Activated CD4-positive, alpha-beta T cell treated with anti-CD3 and anti-CD28 coated beads for 4 hours (primary cell): ENCODE results near the gene STON1.
"Not testable (repeated sequence)": the region's sequence is repeated elsewhere in the genome, so short reads cannot be mapped to it uniquely, and the experiment has no call there.

Experiments used
- DNase-seq, 2 donors: peaks; one replicate each; pipeline ENCODE4 v3.0.0-alpha.2; 2020

The STON1 gene

DNA sequence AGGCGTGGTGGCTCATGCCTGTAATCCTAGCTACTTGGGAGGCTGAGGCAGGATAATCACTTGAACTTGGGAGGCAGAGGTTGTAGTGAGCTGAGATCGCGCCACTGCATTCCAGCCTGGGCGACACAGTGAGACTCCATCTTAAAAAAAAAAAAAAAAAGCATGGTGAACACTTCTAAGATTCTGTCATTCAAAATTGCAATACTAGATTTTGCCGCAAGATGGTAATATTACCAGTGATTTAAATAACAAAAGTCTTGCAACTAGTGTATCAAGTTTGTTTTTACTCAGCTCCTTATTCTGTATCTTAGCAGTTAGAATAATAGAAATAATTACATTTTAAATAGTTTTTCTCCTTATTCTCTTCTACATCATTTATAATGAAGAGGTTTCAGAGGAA, 92.7 kb downstream of the STON1 start:
- DNase-seq, result not testable (repeated sequence)

DNA sequence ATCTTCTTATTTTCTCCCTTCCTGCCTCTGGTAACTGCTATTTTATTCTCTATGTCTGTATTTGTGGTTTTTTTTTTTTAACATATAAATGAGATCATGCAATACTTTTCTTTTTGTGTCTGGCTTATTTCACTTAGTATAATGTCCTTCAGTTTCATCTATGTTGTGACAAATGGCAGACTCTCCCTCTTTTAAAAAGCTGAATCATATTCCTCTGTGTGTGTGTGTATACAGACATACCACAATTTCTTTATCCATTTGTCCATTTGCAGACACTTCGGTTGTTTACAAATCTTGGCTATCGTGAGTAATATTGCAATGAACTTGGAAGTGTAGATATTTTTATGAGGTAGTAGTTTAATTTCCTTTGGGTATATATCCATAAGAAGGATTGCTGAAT, 94.7 kb downstream of the STON1 start:
- no peak for DNase-seq

DNA sequence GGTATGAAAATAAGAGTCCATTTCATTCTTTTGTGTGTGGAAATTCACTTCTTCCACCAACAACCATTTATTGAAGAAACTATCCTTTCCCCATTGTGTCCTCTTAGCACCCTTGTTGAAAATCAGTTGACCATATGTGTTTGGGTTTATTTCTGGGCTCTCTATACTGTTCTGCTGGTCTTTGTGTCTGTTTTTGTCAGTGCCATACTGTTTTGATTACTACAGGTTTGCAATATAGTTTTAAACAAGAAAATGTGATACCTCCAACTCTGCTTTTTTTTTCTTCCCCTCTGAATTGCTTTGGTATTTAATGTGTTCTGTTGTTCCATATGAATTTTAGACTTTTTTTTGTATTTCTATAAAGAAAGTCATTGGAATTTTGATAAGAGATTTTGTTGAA, 96.1 kb downstream of the STON1 start:
- no peak for DNase-seq

DNA sequence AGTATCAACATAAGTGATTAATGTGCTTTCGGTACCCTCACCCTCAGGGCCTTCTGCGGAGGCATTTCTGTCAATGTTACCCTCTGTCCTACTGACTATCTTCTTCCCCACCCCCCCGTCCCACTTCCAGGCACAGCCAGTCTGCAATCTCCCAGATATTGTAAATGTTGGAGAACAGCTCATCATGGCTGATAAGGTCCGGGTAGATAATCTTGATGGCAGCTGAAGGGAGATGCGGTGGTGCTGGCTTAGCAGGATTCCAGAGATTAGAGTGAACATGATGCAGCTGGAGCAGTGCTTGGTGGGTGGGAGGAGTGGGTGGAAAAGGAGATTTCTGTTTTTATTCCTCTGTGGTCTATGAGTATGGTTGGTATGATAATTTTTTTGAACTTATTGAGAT, 103.2 kb downstream of the STON1 start:
- DNase-seq, result no peak

DNA sequence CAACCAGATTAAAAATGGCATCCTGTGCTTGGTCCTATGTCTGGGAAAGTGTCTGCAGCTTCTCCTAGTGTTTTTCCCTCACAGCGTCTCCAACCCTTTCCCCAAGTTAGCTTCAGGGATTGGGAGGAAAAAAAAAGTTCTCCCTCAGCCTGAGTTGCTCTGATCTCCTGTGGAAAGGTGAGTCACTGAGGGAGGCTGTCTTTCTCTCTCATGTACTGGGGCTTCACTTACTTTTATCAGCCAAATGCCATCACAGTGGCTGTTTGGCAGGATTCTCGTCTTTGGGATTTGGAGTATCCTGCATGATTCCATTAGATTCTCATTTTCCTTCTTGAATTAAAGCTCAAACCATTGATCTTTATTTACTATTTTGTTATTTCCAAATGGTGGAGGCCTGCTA, 105.8 kb downstream of the STON1 start:
- DNase-seq, result no peak

DNA sequence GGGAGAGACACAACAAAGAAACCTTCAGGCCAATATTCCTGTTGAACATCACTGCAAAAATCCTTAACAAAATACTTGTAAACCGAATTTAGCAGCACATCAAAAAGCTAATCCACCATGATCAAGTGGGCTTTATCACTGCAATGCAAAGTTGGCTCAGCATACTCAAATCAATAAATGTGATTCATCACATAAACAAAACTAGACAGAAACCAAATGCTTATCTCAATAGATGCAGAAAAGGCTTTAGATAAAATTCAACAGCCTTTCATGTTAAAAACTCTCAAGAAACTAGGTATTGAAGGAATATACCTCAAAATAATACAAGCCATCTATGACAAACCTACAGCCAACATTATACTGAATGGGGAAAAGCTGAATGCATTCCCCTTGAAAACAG, 108.3 kb downstream of the STON1 start:
- no peak for DNase-seq
